ENCODE measurements around the gene WAPL.
A peak's percentile ranks its signal among the peaks of the same experiment; 100 is the strongest.
"Not testable (repeated sequence)": the region's sequence is repeated elsewhere in the genome, so short reads cannot be mapped to it uniquely, and the experiment has no call there.

WAPL gene

GRCh38 chr10:86411281-86411841, 110.2 kb downstream of the WAPL start:
- peak; percentile 36 for DNase-seq

GRCh38 chr10:86410542-86411124, 111.0 kb downstream of the WAPL start:
- no peak for DNase-seq

GRCh38 chr10:86409183-86409582, 112.4 kb downstream of the WAPL start:
- DNase-seq: no peak

- no peak for DNase-seq
Observed at GRCh38 chr10:86403183-86403797, 118.3 kb downstream of the WAPL start.

GRCh38 chr10:86402283-86402941, 119.2 kb downstream of the WAPL start:
- peak; percentile 66 for DNase-seq

- DNase-seq: peak; percentile 38
Observed at GRCh38 chr10:86401588-86402282, 119.9 kb downstream of the WAPL start.

GRCh38 chr10:86400705-86401587, 120.6 kb downstream of the WAPL start:
- DNase-seq: peak; percentile 51

GRCh38 chr10:86399879-86400704, 121.5 kb downstream of the WAPL start:
- peak; percentile 94 for DNase-seq

GRCh38 chr10:86399514-86399878, 122.1 kb downstream of the WAPL start:
- no peak for DNase-seq

GRCh38 chr10:86397120-86397519, 124.5 kb downstream of the WAPL start:
- no peak for DNase-seq

GRCh38 chr10:86393862-86394455, 127.6 kb downstream of the WAPL start:
- no peak for DNase-seq

- no peak for DNase-seq
Observed at GRCh38 chr10:86393362-86393761, 128.2 kb downstream of the WAPL start.

- DNase-seq: no peak
Observed at GRCh38 chr10:86392723-86393094, 128.9 kb downstream of the WAPL start.

GRCh38 chr10:86391986-86392722, 129.4 kb downstream of the WAPL start:
- no peak for DNase-seq

GRCh38 chr10:86391236-86391840, 130.3 kb downstream of the WAPL start:
- no peak for DNase-seq

GRCh38 chr10:86390337-86391120, 131.1 kb downstream of the WAPL start:
- DNase-seq: no peak

GRCh38 chr10:86389441-86390193, 132.0 kb downstream of the WAPL start:
- DNase-seq: no peak

GRCh38 chr10:86389109-86389440, 132.5 kb downstream of the WAPL start:
- not testable (repeated sequence) for DNase-seq

All from femur (tissue), 1 donor.